RWPE1 (cell line): ENCODE results near the gene ANKDD1A.

Source experiments
- CTCF ChIA-PET: fragments of 350-600 bp; sonication (Branson Sonifier 250); formaldehyde crosslinking; extraction: SDS; loops from one replicate; lab custom pipeline; 2021; lab: Yijun Ruan, JAX
- POLR2A ChIA-PET: fragments of 400-600 bp; formaldehyde crosslinking; extraction: SDS; loops from one replicate; lab custom pipeline; 2020; ENCODE audit warnings: antibody characterized with exemption; ENCODE audit not compliant: low non-redundant PET; lab: Yijun Ruan, JAX
- DNase-seq: peaks from one replicate; pipeline ENCODE4 v3.0.0; 2012; ENCODE audit warnings: low spot score
- H3K27ac ChIP-seq: fragments of 450-650 bp; 2 replicates; pipeline ENCODE4 v1.5.1; 2017
- CTCF ChIP-seq: fragments of 450-650 bp; conservative IDR thresholded peaks from 2 replicates; pipeline ENCODE4 v1.5.1; 2017; ENCODE audit warnings: low read depth, mild to moderate bottlenecking

Gene ANKDD1A

GRCh38 chr15:64911311-64912186 is at the start of gene ANKDD1A:
TSS of gene ANKDD1A (plus strand) at chr15:64911902. CDS start at chr15:64911931, 29 bp downstream.
- ChIA-PET CTCF (interaction anchor here (0.6 to 1.4 kb wide), 3 partner anchors 24 to 102 kb away, joined by 3 read pairs; no protein-coding TSS in a partner anchor), POLR2A (no interaction called here)
- DNase-seq = peak; percentile 76
- no peak within 1 kb of the TSS for H3K27ac ChIP-seq
- TF ChIP-seq CTCF = no peak

GRCh38 chr15:64861960-64862359 is 49.7 kb upstream of the ANKDD1A start:
- no peak for DNase-seq
- CTCF ChIA-PET = interaction anchor here (0.7 kb wide), 1 partner anchor 898 kb away, joined by 3 read pairs; no protein-coding TSS in a partner anchor
- no peak for TF ChIP-seq CTCF
- H3K27ac ChIP-seq = peak overlapping the region; percentile 5; the same call in 1 of the 2 replicates
- POLR2A ChIA-PET = no interaction called here

GRCh38 chr15:64862408-64862807 is 49.3 kb upstream of the ANKDD1A start:
- ChIA-PET POLR2A (no interaction called here), CTCF (no interaction called here)
- no peak for TF ChIP-seq CTCF
- no peak for DNase-seq
- peak overlapping the region; percentile 5; the same call in 1 of the 2 replicates for H3K27ac ChIP-seq

- no peak for DNase-seq
- H3K27ac ChIP-seq = peak overlapping the region; percentile 2; the same call in 1 of the 2 replicates
- TF ChIP-seq CTCF = no peak
- POLR2A ChIA-PET = interaction anchor here (0.5 kb wide), 1 partner anchor 27 kb away, joined by 5 read pairs; no protein-coding TSS in a partner anchor
- CTCF ChIA-PET = interaction anchor here (0.6 kb wide), 1 partner anchor 455 kb away, joined by 4 read pairs; no protein-coding TSS in a partner anchor
These were observed 47.6 kb upstream of the ANKDD1A start for GRCh38 chr15:64864068-64864467.

- POLR2A ChIA-PET = interaction anchor here (0.7 kb wide), 1 partner anchor 32 kb away, joined by 3 read pairs; no protein-coding TSS in a partner anchor
- no peak for TF ChIP-seq CTCF
- H3K27ac ChIP-seq = peak overlapping the region; percentile 29
- DNase-seq = no peak
- CTCF ChIA-PET = interaction anchor here (0.6 kb wide), 2 partner anchors 20 to 740 kb away, joined by 3 to 5 read pairs; no protein-coding TSS in a partner anchor
These were observed 46.3 kb upstream of the ANKDD1A start for GRCh38 chr15:64865126-64865997.
